Measurements from ENCODE around the gene SERPINB7.

SERPINB7 gene

DNA sequence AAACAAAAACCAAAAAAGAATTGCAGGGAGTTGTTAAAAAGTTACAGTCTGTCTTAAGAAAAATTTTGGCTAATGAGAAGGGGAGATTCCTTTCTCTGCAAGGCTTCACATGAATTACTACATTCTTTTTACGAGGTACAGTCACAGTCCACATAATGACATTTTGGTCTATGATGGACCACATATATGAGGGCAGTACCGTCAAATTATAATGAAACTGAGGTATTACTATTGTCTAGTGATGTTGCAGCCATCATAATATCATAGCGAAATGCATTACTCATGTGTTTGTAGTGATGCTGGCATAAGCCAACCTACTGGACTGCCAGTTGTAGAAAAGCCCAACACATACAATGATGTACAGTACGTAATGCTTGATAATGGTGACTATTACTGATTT, 12.5 kb downstream of the SERPINB7 start:
- DNase-seq (ENCODE audit: low read depth): no peak

DNA sequence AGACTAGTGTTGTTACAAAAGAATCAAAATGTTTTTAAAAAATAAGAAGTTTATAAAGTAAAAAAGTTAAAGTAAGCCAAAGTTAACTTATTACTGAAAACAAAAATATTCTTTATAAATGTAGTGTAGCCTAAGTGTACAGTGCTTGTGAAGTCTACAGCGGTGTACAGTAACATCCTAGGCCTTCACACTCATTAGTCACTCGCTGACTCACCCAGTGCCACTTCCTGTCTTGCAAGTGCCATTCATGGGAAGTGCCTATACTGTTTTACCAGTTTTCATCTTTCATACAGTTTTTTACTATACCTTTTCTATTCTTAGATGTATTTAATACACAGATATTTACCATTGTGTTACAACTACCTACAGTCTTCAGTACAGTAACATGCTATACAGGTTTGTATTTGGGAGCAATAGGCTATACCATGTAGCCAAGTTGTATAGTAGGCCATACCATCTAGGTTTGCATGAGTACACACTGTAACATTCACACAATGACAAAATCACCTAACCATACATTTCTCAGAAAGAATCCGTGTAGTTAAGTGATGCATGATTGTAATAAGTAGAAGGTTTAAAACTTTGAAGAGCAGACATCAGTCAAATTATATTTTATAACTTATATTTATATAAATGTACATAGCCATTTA, 13.4 kb downstream of the SERPINB7 start:
- DNase-seq (ENCODE audit: low read depth): peak; percentile 30

- no peak for DNase-seq (ENCODE audit: low read depth)
Observed at GRCh38 chr18:63789327-63789726, 14.1 kb downstream of the SERPINB7 start.

GRCh38 chr18:63795606-63796005, 20.4 kb downstream of the SERPINB7 start:
- DNase-seq (ENCODE audit: low read depth): no peak

- no peak for DNase-seq (ENCODE audit: low read depth)
Observed at GRCh38 chr18:63799189-63799588, 24.0 kb downstream of the SERPINB7 start.

- no peak for DNase-seq (ENCODE audit: low read depth)
Observed at GRCh38 chr18:63801343-63801742, 26.1 kb downstream of the SERPINB7 start.

- no peak for DNase-seq (ENCODE audit: low read depth)
Observed at GRCh38 chr18:63808125-63808524, 32.9 kb downstream of the SERPINB7 start.

DNA sequence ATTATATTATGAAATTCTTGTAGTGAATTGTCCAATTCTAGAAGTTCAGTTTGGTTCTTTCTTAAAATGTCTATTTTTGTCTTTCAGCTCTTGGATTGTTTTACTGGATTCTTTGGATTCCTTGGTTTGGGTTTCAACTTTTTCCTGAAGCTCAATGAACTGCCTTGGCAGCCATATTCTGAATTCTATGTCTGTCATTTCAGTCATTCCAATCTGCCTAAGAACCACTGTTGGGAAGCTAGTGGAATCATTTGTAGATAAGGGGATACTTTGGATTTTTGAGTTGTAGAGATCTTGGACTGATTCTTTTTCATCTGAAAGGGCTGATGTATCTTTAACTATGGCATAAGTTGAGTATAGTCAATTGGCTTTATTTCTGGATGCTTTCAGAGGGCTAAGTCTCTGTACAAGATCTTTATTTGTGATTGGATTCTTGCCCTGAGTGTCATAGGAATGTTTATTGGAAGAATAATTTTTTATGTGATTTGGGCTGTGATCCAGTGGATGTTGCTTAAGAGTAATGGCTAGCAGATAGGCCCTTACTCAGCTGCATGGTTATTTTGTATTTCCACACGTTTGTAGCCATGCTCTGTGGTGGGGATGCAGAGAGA, 42.3 kb downstream of the SERPINB7 start:
- no peak for DNase-seq (ENCODE audit: low read depth)

- no peak for DNase-seq (ENCODE audit: low read depth)
Observed at GRCh38 chr18:63818212-63818611, 43.0 kb downstream of the SERPINB7 start.

GRCh38 chr18:63819786-63820185, 44.6 kb downstream of the SERPINB7 start:
- no peak for DNase-seq (ENCODE audit: low read depth)

DNA sequence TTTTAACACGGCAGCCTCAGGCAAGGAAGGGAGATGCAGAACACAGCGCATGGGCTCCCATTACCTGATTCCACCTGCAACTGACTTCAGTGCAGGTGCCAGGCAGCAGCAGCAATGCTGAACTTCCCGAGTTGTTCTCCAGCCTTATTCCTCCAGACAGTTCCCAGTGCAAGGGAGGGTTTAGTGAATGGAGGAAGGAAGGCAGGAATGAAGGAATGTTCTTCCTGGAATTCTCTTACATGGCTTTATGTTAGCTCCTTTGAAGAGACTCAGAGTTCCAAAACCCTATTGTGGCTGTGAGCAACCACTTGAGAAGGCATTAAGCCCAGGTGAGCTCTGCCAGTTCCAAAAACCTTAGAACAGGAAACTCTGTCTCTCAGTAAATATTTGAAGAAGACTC, 45.5 kb downstream of the SERPINB7 start:
- no peak for DNase-seq (ENCODE audit: low read depth)

DNA sequence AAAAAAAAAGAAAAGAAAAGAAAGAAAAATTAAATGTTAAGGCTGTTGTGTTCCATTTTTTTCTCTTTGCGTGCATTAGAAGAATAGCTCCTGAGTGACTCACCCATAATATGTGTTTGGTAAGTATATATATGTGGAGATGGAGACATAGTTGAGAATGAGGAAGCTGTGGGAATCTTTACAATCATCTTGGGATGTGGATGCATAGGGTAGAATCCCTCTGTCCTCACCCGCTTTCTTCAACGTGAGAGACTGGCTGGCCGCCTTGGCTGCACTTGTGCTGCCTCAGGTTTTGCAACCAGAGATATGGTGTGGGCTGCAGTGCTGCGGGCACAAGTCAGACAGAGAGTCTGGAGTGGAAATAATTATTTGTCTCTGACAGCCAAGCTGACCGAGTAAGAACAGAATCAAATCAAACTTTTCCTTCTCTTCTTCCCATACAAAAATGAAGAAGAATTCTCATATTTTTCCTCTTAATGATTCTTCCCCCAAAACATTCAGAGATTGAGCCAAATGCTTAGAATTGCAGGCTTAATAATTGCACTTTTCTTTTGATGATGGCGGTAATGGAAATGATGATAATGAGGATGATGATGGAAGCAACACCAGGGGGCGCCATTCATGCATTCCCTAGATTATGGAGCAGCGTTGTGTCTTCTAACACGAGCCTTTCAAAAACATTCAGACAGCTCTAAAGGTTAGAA, 48.5 kb downstream of the SERPINB7 start:
- DNase-seq (ENCODE audit: low read depth): no peak

GRCh38 chr18:63824220-63824525, 49.0 kb downstream of the SERPINB7 start:
- no peak for DNase-seq (ENCODE audit: low read depth)

- DNase-seq (ENCODE audit: low read depth): no peak
Observed at GRCh38 chr18:63828120-63828519, 52.9 kb downstream of the SERPINB7 start.

GRCh38 chr18:63828656-63829055, 53.4 kb downstream of the SERPINB7 start:
- no peak for DNase-seq (ENCODE audit: low read depth)

- no peak for DNase-seq (ENCODE audit: low read depth)
Observed at GRCh38 chr18:63829886-63830285, 54.7 kb downstream of the SERPINB7 start.

DNA sequence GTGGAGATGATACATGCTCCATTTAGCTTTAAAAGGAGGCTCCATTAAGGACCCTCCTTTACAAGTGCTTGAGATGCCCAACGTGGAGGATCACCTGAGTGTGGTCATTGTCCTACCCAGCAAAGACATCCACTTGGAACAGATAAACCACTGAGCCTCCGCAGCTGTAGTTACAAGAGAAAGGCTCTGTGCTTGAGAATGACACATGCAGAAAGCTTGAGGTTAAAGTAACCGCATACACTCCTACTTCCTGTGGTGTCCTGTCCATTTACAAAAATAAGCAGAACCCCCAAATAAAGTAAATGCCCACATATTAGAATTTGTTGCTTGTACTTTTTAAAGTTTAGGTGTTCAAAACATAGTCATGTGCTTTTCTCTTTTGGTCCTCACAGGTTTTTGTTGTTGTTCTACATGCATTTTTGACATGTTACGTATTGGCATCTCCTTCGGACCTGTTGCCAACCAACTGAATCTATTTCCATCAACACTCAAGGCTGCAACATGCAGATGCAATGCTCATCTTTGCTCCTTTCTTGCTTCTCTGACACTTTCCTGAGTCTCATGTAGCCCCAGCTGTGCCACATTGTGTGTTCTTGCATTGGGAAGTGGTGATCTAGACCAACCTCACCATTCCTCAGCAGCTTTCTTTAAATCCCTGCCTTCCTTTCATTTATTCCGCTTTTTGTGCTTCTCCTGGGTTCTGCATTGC, 56.0 kb downstream of the SERPINB7 start:
- DNase-seq (ENCODE audit: low read depth): no peak

DNA sequence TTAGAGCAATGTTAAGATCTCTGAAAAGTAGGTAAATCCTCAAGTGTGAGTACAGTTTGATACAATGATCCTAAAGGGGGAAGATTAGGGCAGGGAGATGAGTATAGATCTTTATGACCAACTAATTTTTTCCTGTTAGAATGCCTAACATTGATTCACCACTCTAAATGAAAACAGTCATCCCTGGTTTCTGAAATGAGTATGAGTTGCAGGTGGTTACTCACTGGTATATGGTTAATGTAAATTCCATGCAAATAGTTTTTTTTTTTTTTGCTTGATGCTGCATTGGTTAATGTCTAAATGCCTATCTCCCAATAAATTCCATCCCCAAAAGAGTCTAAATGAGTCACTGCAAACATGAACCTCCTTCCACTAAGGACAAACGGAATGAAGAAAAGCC, 57.3 kb downstream of the SERPINB7 start:
- no peak for DNase-seq (ENCODE audit: low read depth)

GRCh38 chr18:63834471-63835113, 59.4 kb downstream of the SERPINB7 start:
- no peak for DNase-seq (ENCODE audit: low read depth)

GRCh38 chr18:63836456-63836855, 61.2 kb downstream of the SERPINB7 start:
- no peak for DNase-seq (ENCODE audit: low read depth)

DNA sequence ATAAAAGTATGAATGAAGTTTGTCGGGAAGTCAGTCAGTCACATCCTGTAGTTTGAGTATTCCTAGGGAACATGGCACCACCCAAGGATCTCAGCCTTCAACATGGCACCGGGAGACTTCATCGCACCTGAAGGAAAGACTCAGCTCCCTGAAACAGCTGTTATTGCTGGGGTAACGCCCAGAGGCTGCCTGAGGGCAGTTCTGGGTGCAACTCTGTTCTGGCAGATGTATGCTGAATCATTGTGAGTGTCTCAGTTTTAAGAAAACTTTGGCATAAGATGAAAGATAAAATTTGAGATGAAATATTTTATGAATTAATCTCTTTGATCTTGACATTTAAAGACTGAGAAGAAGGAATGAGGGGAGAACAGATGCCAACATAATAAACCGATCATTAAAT, 62.4 kb downstream of the SERPINB7 start:
- no peak for DNase-seq (ENCODE audit: low read depth)

- no peak for DNase-seq (ENCODE audit: low read depth)
Observed at GRCh38 chr18:63843008-63843407, 67.8 kb downstream of the SERPINB7 start.

- DNase-seq (ENCODE audit: low read depth): no peak
Observed at GRCh38 chr18:63844254-63844653, 69.0 kb downstream of the SERPINB7 start.
